ENCODE results near the gene RAB4A.
A peak's percentile ranks its signal among the peaks of the same experiment; 100 is the strongest.

Gene RAB4A

DNA sequence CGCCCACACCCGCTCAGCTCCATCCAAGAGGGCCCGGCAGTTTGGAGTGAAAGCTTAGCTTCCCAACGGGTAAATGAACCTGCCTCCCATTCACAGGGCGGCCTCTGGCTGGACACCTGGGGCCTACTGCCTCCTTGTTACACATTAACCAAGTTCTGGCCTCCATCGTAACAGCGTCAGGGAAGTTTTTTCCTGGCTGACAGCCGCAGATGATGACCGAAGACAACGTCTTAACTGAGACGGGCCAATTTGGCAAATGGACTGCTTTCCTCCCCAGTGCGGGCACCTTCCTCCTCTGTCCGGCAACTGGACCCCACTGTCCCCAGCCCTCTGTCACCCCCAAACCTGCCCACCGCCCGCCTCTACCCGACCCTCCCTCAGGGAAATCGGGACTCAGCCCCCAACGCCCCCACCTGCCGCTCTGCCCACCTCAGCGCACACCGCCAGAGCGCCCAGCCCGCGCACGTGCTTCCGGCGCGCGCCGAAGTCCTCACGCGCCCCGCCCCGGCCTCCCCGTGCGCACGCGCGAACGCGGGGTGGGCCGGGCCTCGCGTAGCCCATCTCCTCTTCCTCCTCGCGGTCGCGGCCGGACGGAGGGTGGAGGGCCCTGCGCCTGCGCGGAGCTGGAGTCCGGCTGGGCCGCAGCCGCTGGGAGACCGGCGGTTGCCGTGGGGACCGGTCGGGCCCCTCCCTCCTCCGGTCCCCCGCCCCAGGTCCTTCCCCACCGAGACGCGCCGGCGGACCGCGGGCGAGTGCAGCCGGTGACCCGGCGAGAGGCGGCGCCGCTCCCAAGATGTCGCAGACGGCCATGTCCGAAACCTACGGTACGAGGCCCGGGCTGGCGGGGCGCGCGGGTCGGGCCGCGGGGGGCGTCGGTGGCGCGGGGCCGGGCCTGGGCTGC lies at the start of gene RAB4A:
Gene RAB4A, plus strand, starts transcription at position 565 of the 901 bp plus-strand sequence. Its CDS starts 229 bp downstream, at position 794.
- TF ChIP-seq CTCF (IDR thresholded peaks at IDR 0.05), result no peak
- H3K4me3 ChIP-seq, result peak within 1 kb of the TSS; percentile 88
- peak within 1 kb of the TSS; percentile 79 to 87 for H3K27ac ChIP-seq
- peak; percentile 83 for DNase-seq (ENCODE audit: low spot score)

- Histone ChIP-seq H3K27ac (peak overlapping the region; percentile 18 to 54), H3K4me3 (no peak overlapping the region)
- no peak for TF ChIP-seq CTCF (IDR thresholded peaks at IDR 0.05)
- DNase-seq (ENCODE audit: low spot score), result no peak
Observed at GRCh38 chr1:229222081-229222480, 48.8 kb upstream of the RAB4A start.

- no peak for DNase-seq (ENCODE audit: low spot score)
Observed at GRCh38 chr1:229223498-229223897, 47.4 kb upstream of the RAB4A start.

DNA sequence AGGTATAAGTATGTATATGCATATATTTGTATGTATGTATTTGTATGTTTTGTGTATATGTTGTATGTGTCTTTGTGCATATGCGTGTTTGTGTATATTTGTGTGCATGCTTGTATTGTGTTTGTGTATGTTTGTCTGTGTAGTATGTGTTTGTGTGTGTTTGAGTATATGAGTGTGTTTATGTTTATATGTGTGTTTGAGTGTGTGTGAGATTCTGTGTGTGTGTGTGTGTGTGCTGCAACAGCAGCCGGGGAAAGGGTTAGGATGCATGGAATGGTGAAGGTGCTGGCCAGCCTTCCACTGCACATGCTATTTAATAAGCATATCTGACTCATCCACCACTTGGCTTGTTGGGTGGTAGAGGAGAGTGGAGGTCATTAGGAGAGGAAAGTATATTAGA lies 46.6 kb upstream of the RAB4A start:
- H3K27ac ChIP-seq, result no peak overlapping the region
- TF ChIP-seq CTCF (IDR thresholded peaks at IDR 0.05), result no peak
- no peak for DNase-seq (ENCODE audit: low spot score)
- no peak overlapping the region for H3K4me3 ChIP-seq

More at GRCh38 chr1:229223498-229223897, 47.4 kb upstream of the RAB4A start:
- no peak for TF ChIP-seq CTCF (IDR thresholded peaks at IDR 0.05)
- no peak overlapping the region for H3K27ac ChIP-seq
- H3K4me3 ChIP-seq, result no peak overlapping the region

- TF ChIP-seq CTCF (IDR thresholded peaks at IDR 0.05), result no peak
- Histone ChIP-seq H3K4me3 (no peak overlapping the region), H3K27ac (no peak overlapping the region)
- DNase-seq (ENCODE audit: low spot score), result no peak
Observed at GRCh38 chr1:229225331-229225782, 45.6 kb upstream of the RAB4A start.

DNA sequence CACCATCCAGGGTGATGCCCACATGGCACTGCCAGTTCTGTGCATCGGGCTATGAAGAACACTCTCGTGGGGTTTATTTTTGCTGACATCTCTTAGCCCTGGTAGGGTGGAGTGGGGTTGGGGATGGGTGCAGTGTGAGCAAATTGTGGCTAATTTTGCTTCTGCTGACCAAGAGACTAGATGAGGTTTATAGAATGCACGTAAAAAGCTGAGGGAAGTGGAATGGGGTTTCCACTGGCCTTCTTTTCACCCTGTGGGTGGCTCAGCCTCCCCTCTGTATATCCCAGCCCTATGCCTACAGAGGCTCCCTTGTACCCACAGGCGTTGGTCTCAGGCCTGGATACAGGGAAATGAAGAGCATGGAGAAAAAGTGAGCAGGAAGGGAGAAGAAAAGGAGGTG lies 44.1 kb upstream of the RAB4A start:
- H3K4me3 ChIP-seq, result no peak overlapping the region
- H3K27ac ChIP-seq, result no peak overlapping the region
- no peak for DNase-seq (ENCODE audit: low spot score)
- TF ChIP-seq CTCF (IDR thresholded peaks at IDR 0.05), result no peak

Data from coronary artery (tissue), 2 donors.